ENCODE data around the gene KRTAP4-8.
"Not testable (repeated sequence)": the region's sequence is repeated elsewhere in the genome, so short reads cannot be mapped to it uniquely, and the experiment has no call there.

The KRTAP4-8 gene

DNA sequence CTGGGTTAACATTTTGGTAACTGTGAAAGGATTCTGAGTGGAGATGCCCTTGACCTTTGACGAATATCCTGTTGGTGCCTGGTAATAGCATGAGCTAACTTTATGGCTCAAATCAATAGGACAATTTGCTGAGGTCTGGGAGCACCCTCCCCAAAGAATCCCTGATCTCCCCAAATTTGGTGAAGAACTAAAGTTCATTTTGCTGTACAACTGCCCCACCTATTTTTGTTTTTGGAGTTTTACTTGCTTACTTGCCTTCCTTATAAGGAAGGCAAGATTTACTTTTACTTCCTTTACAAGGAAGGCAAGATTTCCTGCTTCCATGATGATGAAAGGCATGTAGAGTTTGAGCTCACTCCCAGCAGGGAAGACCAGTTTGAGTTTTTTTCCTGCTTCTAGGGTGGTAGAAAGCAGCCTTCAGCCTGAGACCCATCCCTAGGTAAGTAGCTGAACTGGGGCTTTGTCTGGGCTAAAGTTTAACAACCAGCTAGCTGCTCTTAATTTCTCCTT, 10.1 kb upstream of the KRTAP4-8 start:
- no peaks in the 10 kb centered on the region for H3K36me3 ChIP-seq (ENCODE audit: control insufficient read depth, low read length)
- H3K4me1 ChIP-seq (ENCODE audit: control insufficient read depth, low read length): peaks cover 15% of the 10 kb centered on the region
- no peaks in the 10 kb centered on the region for H3K79me2 ChIP-seq (ENCODE audit: control insufficient read depth, low read length)
- H3K4me3 ChIP-seq (ENCODE audit: low read length): 0 out of 2 replicates have a peak overlapping the region, but pooled peaks have one; percentile 31
- H3K9me2 ChIP-seq (replicated peaks; ENCODE audit: control insufficient read depth, low read length): no peaks in the 10 kb centered on the region
- H3K9me3 ChIP-seq (ENCODE audit: control insufficient read depth, insufficient read depth, low read length): peaks cover 12% of the 10 kb centered on the region
- H3F3A ChIP-seq (ENCODE audit: control insufficient read depth, insufficient read depth): no peaks in the 10 kb centered on the region
- no peak overlapping the region for H3K27ac ChIP-seq (ENCODE audit: low read depth, low read length)
- H3K27me3 ChIP-seq (ENCODE audit: control insufficient read depth, low read length): no peaks in the 10 kb centered on the region
- no peaks in the 10 kb centered on the region for H4K20me1 ChIP-seq (ENCODE audit: control insufficient read depth, insufficient read depth, low read depth, low read length)
- TF ChIP-seq EZH2phosphoT487 (IDR thresholded peaks at IDR 0.05; ENCODE audit: borderline replicate concordance, low read length) (no peak), CTCF (IDR thresholded peaks at IDR 0.05; ENCODE audit: low read depth, low read length, poor library complexity, severe bottlenecking) (no peak)
- peak overlapping the region; percentile 26 for H3K4me2 ChIP-seq (ENCODE audit: low read length)

GRCh38 chr17:41105347-41105746, 7.4 kb upstream of the KRTAP4-8 start, which contains the start of gene KRTAP4-9:
Gene KRTAP4-9, plus strand, starts transcription at chr17:41105389. Its CDS starts 0 bp downstream, at chr17:41105389.
- not testable (repeated sequence) for H3F3A ChIP-seq (ENCODE audit: control insufficient read depth, insufficient read depth); H3K4me2 ChIP-seq (ENCODE audit: low read length); H3K27ac ChIP-seq (ENCODE audit: low read depth, low read length); H3K79me2 ChIP-seq (ENCODE audit: control insufficient read depth, low read length); H3K9me3 ChIP-seq (ENCODE audit: control insufficient read depth, insufficient read depth, low read length); H3K4me3 ChIP-seq (ENCODE audit: low read length); H3K36me3 ChIP-seq (ENCODE audit: control insufficient read depth, low read length); H3K27me3 ChIP-seq (ENCODE audit: control insufficient read depth, low read length); H3K9me2 ChIP-seq (replicated peaks; ENCODE audit: control insufficient read depth, low read length); H4K20me1 ChIP-seq (ENCODE audit: control insufficient read depth, insufficient read depth, low read depth, low read length)
- H3K4me1 ChIP-seq (ENCODE audit: control insufficient read depth, low read length): peaks cover 15% of the 10 kb centered on the region

- H3K27ac ChIP-seq (ENCODE audit: low read depth, low read length); H3K79me2 ChIP-seq (ENCODE audit: control insufficient read depth, low read length); H3K9me3 ChIP-seq (ENCODE audit: control insufficient read depth, insufficient read depth, low read length); H3K9me2 ChIP-seq (replicated peaks; ENCODE audit: control insufficient read depth, low read length); H3K4me2 ChIP-seq (ENCODE audit: low read length); H3K4me3 ChIP-seq (ENCODE audit: low read length); H4K20me1 ChIP-seq (ENCODE audit: control insufficient read depth, insufficient read depth, low read depth, low read length); H3K36me3 ChIP-seq (ENCODE audit: control insufficient read depth, low read length); H3K27me3 ChIP-seq (ENCODE audit: control insufficient read depth, low read length); H3F3A ChIP-seq (ENCODE audit: control insufficient read depth, insufficient read depth): not testable (repeated sequence)
- H3K4me1 ChIP-seq (ENCODE audit: control insufficient read depth, low read length): peaks cover 21% of the 10 kb centered on the region
Observed at GRCh38 chr17:41104386-41105038, 6.6 kb upstream of the KRTAP4-8 start.

- H4K20me1 ChIP-seq (ENCODE audit: control insufficient read depth, insufficient read depth, low read depth, low read length): no peaks in the 10 kb centered on the region
- H3K79me2 ChIP-seq (ENCODE audit: control insufficient read depth, low read length): no peaks in the 10 kb centered on the region
- peaks cover 20% of the 10 kb centered on the region for H3K4me1 ChIP-seq (ENCODE audit: control insufficient read depth, low read length)
- H3K4me3 ChIP-seq (ENCODE audit: low read length): no peak overlapping the region
- no peak for TF ChIP-seq EZH2phosphoT487 (IDR thresholded peaks at IDR 0.05; ENCODE audit: borderline replicate concordance, low read length)
- no peak for TF ChIP-seq CTCF (IDR thresholded peaks at IDR 0.05; ENCODE audit: low read depth, low read length, poor library complexity, severe bottlenecking)
- H3K9me3 ChIP-seq (ENCODE audit: control insufficient read depth, insufficient read depth, low read length): peaks cover 6% of the 10 kb centered on the region
- H3K27ac ChIP-seq (ENCODE audit: low read depth, low read length): no peak overlapping the region
- no peaks in the 10 kb centered on the region for H3K9me2 ChIP-seq (replicated peaks; ENCODE audit: control insufficient read depth, low read length)
- H3K4me2 ChIP-seq (ENCODE audit: low read length): no peak overlapping the region
- no peaks in the 10 kb centered on the region for H3K27me3 ChIP-seq (ENCODE audit: control insufficient read depth, low read length)
- H3F3A ChIP-seq (ENCODE audit: control insufficient read depth, insufficient read depth): no peaks in the 10 kb centered on the region
- no peaks in the 10 kb centered on the region for H3K36me3 ChIP-seq (ENCODE audit: control insufficient read depth, low read length)
Observed at GRCh38 chr17:41103896-41104295, 6.0 kb upstream of the KRTAP4-8 start.
